Loucy (cell line): ENCODE results near the gene TSPAN10.

Experiments used
- H2AFZ ChIP-seq: fragments of 200-600 bp; sonication (generic); 2 replicates; pipeline ENCODE4 v1.6.0; 2016; ENCODE audit warnings: antibody characterized with exemption, mild to moderate bottlenecking, low read length, moderate library complexity
- H3F3A ChIP-seq: fragments of 200-600 bp; 2 replicates; pipeline ENCODE4 v1.6.0; 2016; ENCODE audit warnings: antibody characterized with exemption, low read depth, mild to moderate bottlenecking
- H3K27me3 ChIP-seq: fragments of 200-600 bp; sonication (generic); 2 replicates; pipeline ENCODE4 v1.6.1; 2014; ENCODE audit warnings: low read length, mild to moderate bottlenecking; ENCODE audit not compliant: insufficient read depth, poor library complexity, severe bottlenecking
- H3K36me3 ChIP-seq: fragments of 200-600 bp; sonication (generic); 2 replicates; pipeline ENCODE4 v1.6.1; 2016; ENCODE audit warnings: low read length; ENCODE audit not compliant: insufficient read depth
- H3K4me1 ChIP-seq: fragments of 200-600 bp; sonication (generic); 2 replicates; pipeline ENCODE4 v1.5.1; 2014; ENCODE audit warnings: low read length, mild to moderate bottlenecking; ENCODE audit not compliant: insufficient read depth, poor library complexity, severe bottlenecking
- H3K4me2 ChIP-seq: fragments of 200-600 bp; sonication (generic); 2 replicates; pipeline ENCODE4 v1.6.0; 2014; ENCODE audit warnings: antibody characterized with exemption, low read length, low read depth, mild to moderate bottlenecking; ENCODE audit not compliant: poor library complexity, severe bottlenecking
- H3K4me3 ChIP-seq: fragments of 200-600 bp; sonication (generic); 2 replicates; pipeline ENCODE4 v1.5.1; 2014; ENCODE audit warnings: low read length, mild to moderate bottlenecking, mixed read lengths; ENCODE audit not compliant: poor library complexity, severe bottlenecking
- H3K79me2 ChIP-seq: fragments of 200-600 bp; sonication (generic); 2 replicates; pipeline ENCODE4 v1.6.1; 2014; ENCODE audit warnings: low read length; ENCODE audit not compliant: insufficient read depth
- H3K9ac ChIP-seq: fragments of 200-600 bp; sonication (generic); 2 replicates; pipeline ENCODE4 v1.6.0; 2014; ENCODE audit warnings: mild to moderate bottlenecking, low read depth, low read length, moderate library complexity; ENCODE audit not compliant: poor library complexity, severe bottlenecking
- H3K9me2 ChIP-seq: fragments of 200-600 bp; sonication (generic); replicated peaks from 2 replicates; pipeline ENCODE4 v1.6.1; 2016; ENCODE audit warnings: low read depth, low read length, mixed read lengths
- H3K9me3 ChIP-seq: fragments of 200-600 bp; sonication (generic); 2 replicates; pipeline ENCODE4 v1.6.1; 2014; ENCODE audit warnings: mild to moderate bottlenecking, antibody characterized with exemption, low read length, low read depth; ENCODE audit not compliant: insufficient read depth
- H4K20me1 ChIP-seq: fragments of 200-600 bp; sonication (generic); 2 replicates; pipeline ENCODE4 v1.6.0; 2014; ENCODE audit warnings: antibody characterized with exemption, low read length, mild to moderate bottlenecking; ENCODE audit not compliant: insufficient read depth, poor library complexity, severe bottlenecking
- EZH2phosphoT487 ChIP-seq: fragments of 200-600 bp; IDR thresholded peaks from 2 replicates; pipeline ENCODE4 v1.6.1; 2018; ENCODE audit warnings: antibody characterized with exemption, mild to moderate bottlenecking, moderate library complexity, borderline replicate concordance
- TF ChIP-seq, protein P1 (sequence below): fragments of 200-600 bp; sonication (generic); conservative IDR thresholded peaks from 2 replicates; pipeline ENCODE4 v1.5.1; 2014; ENCODE audit warnings: mild to moderate bottlenecking, antibody characterized with exemption, low read length

Gene TSPAN10

DNA sequence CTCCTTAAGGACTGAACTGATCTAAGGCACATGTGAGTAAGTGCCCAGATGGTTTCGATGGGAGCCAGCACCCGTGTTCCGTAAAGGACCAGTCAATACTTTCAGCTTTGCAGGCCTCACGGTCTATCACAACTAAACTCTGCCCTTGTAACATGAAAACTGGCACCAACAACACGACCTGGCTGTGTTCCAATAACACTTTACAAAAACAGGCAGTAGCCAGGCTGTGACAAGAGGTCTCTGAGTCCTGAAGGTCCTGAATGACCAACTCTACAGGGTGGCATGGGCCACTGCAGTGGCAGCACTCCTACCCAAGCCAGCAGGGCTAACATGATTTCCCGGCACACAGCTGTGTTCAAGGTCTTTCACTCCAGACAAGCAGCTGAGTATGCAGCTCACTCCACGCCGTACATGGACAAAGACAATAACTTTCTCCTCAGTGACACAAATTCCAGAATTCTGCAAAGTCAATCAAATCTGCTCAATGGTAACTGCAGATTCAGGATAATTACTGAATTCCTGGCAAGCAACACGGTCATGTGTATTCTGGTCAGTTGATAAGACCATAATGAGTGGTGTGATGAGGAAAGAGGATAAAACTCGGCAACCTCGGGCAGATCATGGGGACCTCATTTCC, 15.4 kb upstream of the TSPAN10 start:
- H4K20me1 ChIP-seq: peaks cover 6% of the 10 kb centered on the region
- no peak overlapping the region for H3K4me3 ChIP-seq
- peaks cover 61% of the 10 kb centered on the region for H3K36me3 ChIP-seq
- no peak overlapping the region for H3K4me2 ChIP-seq
- no peaks in the 10 kb centered on the region for H3K9me3 ChIP-seq
- H3K79me2 ChIP-seq: peaks cover 6% of the 10 kb centered on the region
- no peak overlapping the region for H2AFZ ChIP-seq
- TF ChIP-seq, protein P1, sequence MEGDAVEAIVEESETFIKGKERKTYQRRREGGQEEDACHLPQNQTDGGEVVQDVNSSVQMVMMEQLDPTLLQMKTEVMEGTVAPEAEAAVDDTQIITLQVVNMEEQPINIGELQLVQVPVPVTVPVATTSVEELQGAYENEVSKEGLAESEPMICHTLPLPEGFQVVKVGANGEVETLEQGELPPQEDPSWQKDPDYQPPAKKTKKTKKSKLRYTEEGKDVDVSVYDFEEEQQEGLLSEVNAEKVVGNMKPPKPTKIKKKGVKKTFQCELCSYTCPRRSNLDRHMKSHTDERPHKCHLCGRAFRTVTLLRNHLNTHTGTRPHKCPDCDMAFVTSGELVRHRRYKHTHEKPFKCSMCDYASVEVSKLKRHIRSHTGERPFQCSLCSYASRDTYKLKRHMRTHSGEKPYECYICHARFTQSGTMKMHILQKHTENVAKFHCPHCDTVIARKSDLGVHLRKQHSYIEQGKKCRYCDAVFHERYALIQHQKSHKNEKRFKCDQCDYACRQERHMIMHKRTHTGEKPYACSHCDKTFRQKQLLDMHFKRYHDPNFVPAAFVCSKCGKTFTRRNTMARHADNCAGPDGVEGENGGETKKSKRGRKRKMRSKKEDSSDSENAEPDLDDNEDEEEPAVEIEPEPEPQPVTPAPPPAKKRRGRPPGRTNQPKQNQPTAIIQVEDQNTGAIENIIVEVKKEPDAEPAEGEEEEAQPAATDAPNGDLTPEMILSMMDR: no peak
- no peak for TF ChIP-seq EZH2phosphoT487
- H3K9me2 ChIP-seq: no peaks in the 10 kb centered on the region
- H3K27me3 ChIP-seq: no peaks in the 10 kb centered on the region
- H3K4me1 ChIP-seq: no peaks in the 10 kb centered on the region
- no peak overlapping the region for H3K9ac ChIP-seq
- H3F3A ChIP-seq: no peaks in the 10 kb centered on the region

DNA sequence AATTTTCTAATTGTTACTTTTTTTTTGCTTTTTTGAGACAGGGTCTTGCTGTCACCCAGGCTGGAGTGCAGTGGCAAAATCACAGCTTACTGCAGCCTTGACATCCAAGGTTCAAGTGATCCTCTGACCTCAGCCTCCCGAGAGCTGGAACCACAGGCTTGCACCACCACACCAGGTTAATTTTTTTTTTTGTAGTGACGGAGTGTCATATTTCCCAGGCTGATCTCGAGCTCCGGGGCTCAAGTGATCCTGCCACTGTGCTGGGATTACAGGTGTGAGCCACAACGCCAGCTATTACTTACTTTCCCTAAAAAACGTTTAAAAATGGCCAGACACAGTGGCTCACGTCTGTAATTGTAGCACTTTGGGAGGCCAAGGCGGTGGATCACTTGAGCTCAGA, 6.7 kb upstream of the TSPAN10 start:
- Histone ChIP-seq H3F3A (no peaks in the 10 kb centered on the region), H3K36me3 (peaks cover 25% of the 10 kb centered on the region; the same call in 1 of the 2 replicates), H3K9ac (no peak overlapping the region), H3K4me1 (peaks cover 6% of the 10 kb centered on the region), H3K9me2 (no peaks in the 10 kb centered on the region), H2AFZ (no peak overlapping the region), H3K4me3 (no peak overlapping the region), H3K79me2 (peaks cover 47% of the 10 kb centered on the region), H3K27me3 (no peaks in the 10 kb centered on the region), H4K20me1 (peaks cover 12% of the 10 kb centered on the region), H3K4me2 (no peak overlapping the region), H3K9me3 (no peaks in the 10 kb centered on the region)
- no peak for TF ChIP-seq EZH2phosphoT487
- TF ChIP-seq, protein P1: no peak

DNA sequence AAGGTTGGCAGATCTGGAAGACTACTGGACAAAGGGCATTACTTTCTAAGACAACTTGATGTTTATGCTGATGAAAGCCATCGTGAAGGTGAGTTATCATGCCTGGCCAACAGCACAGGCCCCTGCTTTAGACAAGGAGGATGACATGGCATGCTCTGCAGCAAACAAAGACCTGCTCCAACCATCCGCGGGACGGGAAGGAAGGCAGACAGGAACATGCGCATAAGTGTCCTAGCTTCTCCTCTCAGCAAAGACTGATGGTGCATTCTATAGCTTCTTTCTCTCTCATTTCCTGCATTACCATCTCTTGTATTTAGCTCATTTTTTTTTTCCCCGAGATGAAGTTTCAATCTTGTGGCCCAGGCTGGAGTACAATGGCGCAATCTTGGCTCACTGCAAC, 5.5 kb upstream of the TSPAN10 start:
- no peak overlapping the region for H3K4me3 ChIP-seq
- no peak overlapping the region for H3K4me2 ChIP-seq
- H3K9me3 ChIP-seq: no peaks in the 10 kb centered on the region
- no peaks in the 10 kb centered on the region for H3K27me3 ChIP-seq
- TF ChIP-seq EZH2phosphoT487: no peak
- TF ChIP-seq, protein P1: no peak
- H3K36me3 ChIP-seq: peaks cover 14% of the 10 kb centered on the region; the same call in 1 of the 2 replicates
- no peaks in the 10 kb centered on the region for H3F3A ChIP-seq
- H2AFZ ChIP-seq: no peak overlapping the region
- no peak overlapping the region for H3K9ac ChIP-seq
- H4K20me1 ChIP-seq: peaks cover 24% of the 10 kb centered on the region
- peaks cover 11% of the 10 kb centered on the region for H3K4me1 ChIP-seq
- H3K9me2 ChIP-seq: no peaks in the 10 kb centered on the region
- H3K79me2 ChIP-seq: peaks cover 59% of the 10 kb centered on the region
